HepG2 (cell line): ENCODE measurements around the gene C22orf15. TPM values are rescaled to one million over a fixed set of nuclear protein-coding genes. Genes with fewer than 3 reads are reported as not detected.
A peak's percentile ranks its signal among the peaks of the same experiment; 100 is the strongest.

ENCODE experiments used
- KLF6 ChIP-seq: IDR thresholded peaks from 2 replicates; pipeline ENCODE4 v1.8.0; 2016; ENCODE audit warnings: missing biosample characterization, missing genetic modification reagents
- SOX13 ChIP-seq, 3 experiments: fragments of 450-650 bp in 1 of 3; sonication (generic) in 1 of 3; formaldehyde crosslinking in 1 of 3; IDR thresholded peaks in 2 of 3; conservative IDR thresholded peaks in 1 of 3; 2 replicates each; pipeline versions ENCODE4 v1.5.0 to v1.6.1; 2016 to 2020; ENCODE audit warnings: antibody characterized with exemption in 1 of 3, mild to moderate bottlenecking in 1 of 3, missing compliant biosample characterization in 1 of 3, missing genetic modification reagents in 1 of 3, moderate library complexity in 1 of 3
- ZBTB25 ChIP-seq: IDR thresholded peaks from 2 replicates; pipeline ENCODE4 v1.6.1; 2018; ENCODE audit warnings: missing genetic modification reagents
- ZBTB4 ChIP-seq: sonication (generic); formaldehyde crosslinking; IDR thresholded peaks from 2 replicates; pipeline ENCODE4 v1.4.0; 2020; ENCODE audit warnings: missing genetic modification reagents, mild to moderate bottlenecking, borderline replicate concordance
- polyA plus RNA-seq, 8 experiments: library from polyadenylated mRNA; depleted of rRNA in 3 of 8; stranded (reverse) in 7 of 8; unstranded in 1 of 8; fragments of >200 nt; fragmentation: Illumina TruSeq in 4 of 8; extraction: Trizol in 4 of 8; gene quantifications; 2 replicates each; pipeline versions ENCODE4 v1.2.1 to v1.2.3, GENCODE V29; 2011 to 2016; ENCODE audit warnings: low read depth in 4 of 8, missing spikeins in 1 of 8, mixed read lengths in 1 of 8; ENCODE audit not compliant: insufficient read depth in 1 of 8
- total RNA-seq, 5 experiments: library from RNA; depleted of rRNA; stranded (reverse); fragments of >200 nt; fragmentation: Illumina TruSeq; extraction: Trizol; gene quantifications; 2 replicates each; pipeline ENCODE4 v1.2.3, GENCODE V29; 2016; ENCODE audit warnings: low read depth in 1 of 5

The C22orf15 gene
- total and polyA plus RNA-seq, 2 of the 13 experiments (the other 11 are each of a cell fraction or from before 2014, with no cell fraction given) = not detected

DNA sequence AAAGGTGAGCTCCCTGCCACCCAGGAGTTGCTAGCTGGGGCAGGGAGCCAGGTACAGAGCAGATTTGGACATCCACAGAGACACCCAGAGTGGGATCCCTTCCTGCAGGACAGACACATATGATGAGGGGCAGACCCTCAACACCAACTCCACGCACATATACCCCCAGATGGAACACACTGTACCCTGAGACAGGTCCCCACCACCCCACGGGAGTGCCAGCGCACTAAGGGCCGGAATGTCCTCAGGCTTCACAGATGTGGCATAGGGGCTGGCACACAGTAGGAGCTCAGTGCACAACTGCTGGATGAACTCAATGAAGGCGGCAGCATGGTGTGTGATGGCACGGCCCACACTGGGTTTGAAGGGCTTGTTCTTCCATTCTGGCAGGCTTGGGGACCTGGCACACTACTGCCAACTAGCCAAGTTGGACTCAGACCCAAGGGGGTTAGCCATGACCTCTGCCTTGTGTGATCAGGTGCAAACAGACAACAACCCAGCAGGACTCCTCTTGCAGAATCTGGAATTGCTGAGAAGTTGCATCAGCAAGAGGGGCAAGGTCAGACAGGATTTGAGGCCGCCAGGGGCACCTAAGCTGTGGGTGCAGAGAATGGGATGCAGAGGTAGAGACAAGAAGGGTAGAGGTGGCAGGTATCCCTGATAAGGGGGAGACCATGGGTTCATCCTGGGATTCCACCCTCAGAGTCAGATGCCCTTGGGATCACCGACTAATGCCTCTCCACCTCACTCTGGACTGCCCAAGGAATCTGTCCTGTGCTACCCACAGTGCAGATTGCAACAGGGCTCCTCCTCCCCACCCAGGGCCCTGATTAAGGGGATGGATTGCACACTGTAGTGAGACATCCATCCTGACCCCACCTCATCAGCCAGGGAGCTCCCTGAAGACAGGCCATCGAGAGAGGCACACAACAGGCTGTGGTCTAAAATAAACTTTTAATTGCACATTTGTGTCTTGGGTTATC is 2.4 kb downstream of the C22orf15 start (continued):
- TF ChIP-seq SOX13 (IDR thresholded peaks at IDR 0.05) (no peak), SOX13 (CRISPR knock-in tag; conservative IDR thresholded peaks at IDR 0.05 in 1 of 2, IDR thresholded peaks at IDR 0.05 in 1 of 2) (0 out of 4 replicates have a peak, but pooled peaks of 1 of the 2 experiments have one; percentile 24), ZBTB25 (CRISPR knock-in tag) (0 out of 2 replicates have a peak, but pooled peaks have one; percentile 45), ZBTB4 (CRISPR knock-in tag) (0 out of 2 replicates have a peak, but pooled peaks have one; percentile 64), KLF6 (CRISPR knock-in tag) (peak; percentile 85)
